Left kidney (tissue), 2 donors: ENCODE results near the gene CFAP221. TPM values are rescaled to one million over a fixed set of nuclear protein-coding genes. Genes with fewer than 3 reads are reported as not detected.
A peak's percentile ranks its signal among the peaks of the same experiment; 100 is the strongest.

ENCODE experiments used
- DNase-seq: peaks from one replicate; pipeline ENCODE4 v3.0.0-alpha.2; 2013
- polyA plus RNA-seq: library from polyadenylated mRNA; unstranded; fragments of 120-200 nt; gene quantifications from one replicate; pipeline ENCODE4 v1.2.1, GENCODE V29; 2013; ENCODE audit not compliant: insufficient read length

Gene CFAP221
- polyA plus RNA-seq, 1 donor = 38.8 TPM

GRCh38 chr2:119681203-119681867 lies 137.1 kb downstream of the CFAP221 start:
- DNase-seq = no peak

DNA sequence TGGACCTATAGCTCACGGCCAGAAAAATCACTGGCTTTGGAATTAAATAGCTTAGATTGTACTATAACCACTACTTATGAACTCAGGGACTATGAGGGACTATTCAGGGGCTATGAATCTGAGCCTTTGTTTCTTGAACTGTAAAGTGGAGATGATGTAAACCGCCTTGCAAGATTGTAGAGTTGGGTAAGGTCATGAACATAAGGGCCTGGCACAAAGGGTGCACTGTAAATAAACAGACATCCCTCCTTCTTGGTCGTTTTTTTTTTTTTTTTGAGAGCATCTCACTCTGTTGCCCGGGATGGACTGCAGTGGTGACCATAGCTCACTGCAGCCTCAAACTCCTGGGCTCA lies 137.6 kb downstream of the CFAP221 start:
- DNase-seq = no peak

DNA sequence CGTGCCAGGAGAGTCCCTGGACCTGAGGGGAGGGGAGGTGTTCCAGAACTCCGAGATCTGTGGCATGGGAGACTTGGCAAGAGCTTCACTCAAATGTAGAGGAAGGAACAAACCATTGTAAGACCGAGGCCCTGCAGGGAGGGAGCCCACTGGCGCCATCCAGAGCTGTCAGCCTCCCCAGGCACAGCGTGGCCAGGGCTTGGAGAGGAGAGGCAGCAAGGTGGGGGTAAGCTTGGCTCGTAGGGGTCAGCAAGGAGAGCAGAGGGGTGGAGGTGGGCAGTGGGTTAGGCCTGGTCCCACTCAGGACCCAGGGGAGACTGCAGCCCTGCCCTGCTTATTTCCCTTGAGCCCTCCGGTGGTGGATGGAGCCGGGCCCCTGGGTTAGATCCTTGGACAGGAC lies 138.3 kb downstream of the CFAP221 start:
- DNase-seq = no peak

GRCh38 chr2:119683074-119683712 lies 138.9 kb downstream of the CFAP221 start:
- no peak for DNase-seq

DNA sequence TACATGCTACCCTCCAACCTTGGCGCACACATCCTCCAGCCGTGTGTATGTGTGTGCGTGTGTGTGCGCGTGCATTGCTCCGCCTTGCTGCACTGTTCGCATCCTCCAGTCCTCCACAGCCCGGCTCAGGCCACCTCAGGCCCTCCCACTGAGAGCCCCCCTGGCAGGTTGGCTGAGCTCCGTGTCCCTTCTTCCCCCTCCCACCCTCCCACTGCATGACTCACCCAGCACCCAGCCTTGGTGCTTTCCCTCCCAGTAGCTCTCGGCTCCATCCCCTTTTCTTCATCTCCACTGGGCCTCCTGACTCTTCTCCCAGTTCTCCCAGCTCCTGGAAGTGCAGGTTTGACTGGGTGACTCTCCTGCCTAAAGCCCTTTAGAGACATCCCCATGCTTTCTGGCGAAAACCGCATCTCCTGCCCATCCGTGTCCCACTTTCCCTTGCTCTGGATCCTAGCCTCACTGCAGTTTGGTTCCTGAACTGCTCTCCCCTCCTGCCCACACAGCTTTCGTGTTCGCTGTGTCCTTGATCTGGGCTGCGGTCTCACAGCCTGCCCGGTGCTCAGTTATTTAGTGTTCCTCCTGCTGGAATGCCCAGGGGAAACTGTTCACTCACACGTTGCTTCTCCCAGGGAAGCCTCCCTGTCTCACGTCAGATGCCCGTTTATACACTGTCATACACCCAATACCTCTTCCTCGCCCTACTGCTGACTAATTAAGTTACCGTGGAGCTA lies 139.6 kb downstream of the CFAP221 start:
- DNase-seq = peak; percentile 37

GRCh38 chr2:119684518-119684917 lies 140.3 kb downstream of the CFAP221 start:
- no peak for DNase-seq

GRCh38 chr2:119688616-119689015 lies 144.4 kb downstream of the CFAP221 start:
- no peak for DNase-seq

DNA sequence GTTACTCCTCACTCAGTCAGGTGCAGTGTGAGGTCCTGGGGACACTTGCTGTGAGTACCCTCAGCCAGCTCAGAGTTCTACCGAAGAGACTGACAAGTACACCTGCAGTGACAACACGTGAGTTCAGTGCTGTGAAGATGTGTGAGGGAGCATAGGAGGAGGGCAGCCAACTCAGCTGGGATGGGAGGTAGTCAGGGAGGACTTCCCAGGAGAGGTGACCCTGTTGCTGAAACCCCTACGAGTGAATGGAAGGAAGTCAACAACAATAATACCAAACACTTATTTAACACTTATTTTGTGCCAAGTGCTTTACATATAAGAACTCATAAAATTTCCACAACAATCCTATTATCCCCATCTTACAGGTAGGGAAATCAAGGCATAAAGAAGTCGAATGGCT lies 145.0 kb downstream of the CFAP221 start:
- DNase-seq = no peak

- DNase-seq = no peak
These were observed 146.9 kb downstream of the CFAP221 start for GRCh38 chr2:119691189-119691588.

GRCh38 chr2:119691651-119692245 lies 147.5 kb downstream of the CFAP221 start:
- no peak for DNase-seq

- no peak for DNase-seq
These were observed 148.1 kb downstream of the CFAP221 start for GRCh38 chr2:119692310-119692709.

GRCh38 chr2:119692954-119693353 lies 148.7 kb downstream of the CFAP221 start:
- no peak for DNase-seq

DNA sequence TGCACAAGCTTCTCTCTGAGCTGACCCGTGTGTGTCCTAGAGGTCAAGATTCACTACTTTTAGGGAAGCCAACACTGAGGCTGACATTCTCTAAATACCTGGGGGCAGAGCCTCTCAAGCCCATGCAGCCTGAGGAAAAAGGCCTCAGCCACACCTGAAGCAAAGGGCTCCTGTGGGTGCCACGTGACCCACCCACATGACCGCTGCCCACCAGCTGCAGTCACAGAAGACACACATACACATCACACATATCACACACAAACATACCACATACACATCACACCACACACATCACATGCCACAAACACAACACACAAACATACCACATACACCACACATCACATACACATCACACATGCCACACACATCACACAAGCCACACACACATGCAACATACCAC lies 149.3 kb downstream of the CFAP221 start:
- no peak for DNase-seq

GRCh38 chr2:119693967-119694366 lies 149.7 kb downstream of the CFAP221 start:
- no peak for DNase-seq

DNA sequence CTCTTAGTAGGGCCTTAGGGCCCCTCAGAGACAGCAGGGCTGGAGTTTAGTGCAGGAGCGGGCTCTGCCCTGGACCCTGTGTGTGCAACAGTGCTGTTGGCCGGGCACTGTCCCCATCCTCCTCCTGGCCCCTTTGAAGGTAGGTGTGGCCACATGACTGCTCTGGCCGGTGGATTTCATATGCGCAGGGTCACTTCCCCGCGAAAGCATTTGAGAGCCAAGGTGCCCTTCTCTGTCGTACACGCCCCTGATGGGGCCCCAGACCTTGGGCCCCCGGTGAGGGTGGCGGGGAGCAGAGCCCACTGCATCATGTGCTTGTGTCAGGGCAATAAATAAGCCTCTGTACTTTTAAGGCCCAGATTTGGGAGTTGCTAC lies 150.2 kb downstream of the CFAP221 start:
- no peak for DNase-seq

GRCh38 chr2:119694845-119695521 lies 150.7 kb downstream of the CFAP221 start:
- DNase-seq = peak; percentile 45

DNA sequence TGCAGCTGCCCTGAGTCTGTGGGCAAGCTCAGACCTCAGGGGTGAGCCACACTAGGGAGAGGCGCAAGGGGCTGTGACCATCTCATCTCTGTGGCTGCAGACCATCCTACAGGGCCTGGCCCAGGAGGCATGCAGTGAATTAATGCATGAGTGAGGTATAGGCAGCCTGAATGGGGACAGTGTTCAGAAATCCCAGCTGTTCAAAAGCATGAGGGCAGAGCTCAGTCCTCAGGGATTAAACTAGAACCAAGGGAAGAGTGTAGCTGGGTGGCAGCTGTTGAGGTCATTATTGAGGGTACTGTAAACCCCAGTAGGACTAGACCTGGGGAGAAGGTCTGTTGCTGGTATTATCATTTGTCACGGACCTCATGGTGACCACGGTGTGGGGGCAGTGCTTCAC lies 151.8 kb downstream of the CFAP221 start:
- DNase-seq = no peak

- DNase-seq = no peak
These were observed 152.3 kb downstream of the CFAP221 start for GRCh38 chr2:119696494-119697030.

DNA sequence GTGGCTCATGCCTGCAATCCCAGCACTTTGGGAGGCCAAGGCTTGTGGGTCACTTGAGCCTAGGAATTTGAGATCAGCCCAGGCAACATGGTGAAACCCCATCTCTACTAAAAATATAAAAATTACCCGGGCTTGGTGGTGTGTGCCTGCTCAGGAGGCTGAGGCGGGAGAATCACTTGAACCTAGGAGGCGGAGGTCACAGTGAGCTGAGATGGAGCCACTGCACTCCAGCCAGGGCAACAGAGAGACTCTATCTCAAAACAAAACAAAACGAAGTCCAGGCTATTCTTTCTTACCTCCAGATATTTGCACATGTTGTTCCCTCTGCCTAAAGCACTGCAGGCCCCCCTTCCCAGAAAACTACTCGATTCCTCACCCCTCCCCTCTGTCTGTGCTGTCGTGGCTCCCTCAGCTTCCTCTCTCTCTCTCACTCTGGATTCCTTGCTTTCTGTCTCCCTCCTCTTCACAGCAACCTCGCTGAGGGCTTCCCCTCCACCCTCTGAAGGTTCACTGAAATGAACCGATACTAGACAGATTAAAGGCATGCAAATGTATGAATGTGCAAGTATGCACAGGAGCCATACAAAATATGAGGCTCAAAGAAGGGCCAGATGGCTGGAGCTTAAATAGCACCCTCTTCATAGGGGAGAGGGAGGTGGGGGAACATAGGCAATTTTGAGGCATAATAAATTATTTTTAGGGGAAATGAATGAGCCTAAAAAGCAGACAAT lies 153.2 kb downstream of the CFAP221 start:
- DNase-seq = no peak

DNA sequence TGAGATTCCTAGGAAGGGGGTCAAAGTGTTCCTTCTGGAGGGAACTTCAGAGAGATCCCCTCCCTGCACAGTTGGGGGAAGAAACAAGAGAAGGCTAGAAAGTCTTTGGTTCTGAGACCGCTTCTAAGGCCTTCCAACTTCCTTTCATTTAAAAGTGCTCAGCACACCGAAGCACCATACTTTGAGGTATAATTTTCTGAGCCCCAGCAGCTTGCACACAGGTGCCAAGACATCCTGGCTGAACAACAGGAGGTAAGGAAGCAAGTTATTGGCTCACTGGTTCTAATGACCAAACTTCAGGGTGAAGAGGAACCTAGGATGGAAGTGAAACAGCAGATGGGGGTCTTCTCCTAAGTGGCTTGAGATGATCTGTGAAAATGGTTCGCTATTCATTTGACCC lies 154.0 kb downstream of the CFAP221 start:
- DNase-seq = no peak

GRCh38 chr2:119699016-119699606 lies 154.9 kb downstream of the CFAP221 start:
- no peak for DNase-seq
